HG03575 (cell line): ENCODE results near the gene CYFIP1.

ENCODE experiments used
- ATAC-seq: cut with Tn5 transposase; IDR thresholded peaks from one replicate; pipeline ENCODE4 v1.9.1; 2021; ENCODE audit not compliant: unreplicated experiment, insufficient number of reproducible peaks, low FRiP score; ENCODE audit errors: extremely low read depth

The CYFIP1 gene

DNA sequence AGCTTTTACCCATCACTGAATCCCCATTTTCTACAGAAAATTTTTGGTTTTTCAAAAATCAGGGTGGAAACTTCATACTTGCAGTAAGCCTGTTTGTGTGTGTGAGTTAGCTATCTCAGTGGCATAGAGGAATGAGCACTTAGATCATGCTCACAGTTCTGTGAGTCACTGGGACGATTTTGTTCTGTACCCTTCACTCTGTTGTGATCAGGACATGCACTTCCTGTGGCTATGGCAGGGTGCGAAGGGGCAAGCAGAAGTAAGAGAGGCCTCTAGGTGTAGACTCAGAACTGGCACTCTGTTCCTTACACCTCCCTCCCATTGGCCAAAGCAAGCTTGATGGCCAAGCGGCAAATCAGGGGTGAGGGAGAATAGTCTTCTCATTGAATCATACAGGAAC lies 130.1 kb downstream of the CYFIP1 start:
- no peak for ATAC-seq

DNA sequence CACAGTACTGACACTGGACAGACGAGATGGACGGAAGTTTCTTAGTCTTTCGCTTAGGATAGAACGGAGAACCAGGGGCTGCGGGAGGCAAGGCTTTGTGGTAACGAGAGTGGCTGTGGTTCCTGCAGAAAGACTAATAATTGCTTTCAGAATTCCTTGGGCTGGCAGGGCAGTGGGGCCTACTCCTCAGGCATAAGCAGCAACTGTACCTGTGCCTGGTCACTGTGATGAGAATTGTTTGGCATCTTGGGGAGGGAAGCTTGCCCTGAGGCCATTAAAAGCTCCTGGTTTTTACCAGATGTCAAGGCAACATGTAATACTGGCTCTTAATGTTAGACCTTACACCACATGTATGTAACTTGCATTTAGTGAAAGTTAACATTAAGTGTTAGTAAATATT lies 134.1 kb downstream of the CYFIP1 start:
- no peak for ATAC-seq

DNA sequence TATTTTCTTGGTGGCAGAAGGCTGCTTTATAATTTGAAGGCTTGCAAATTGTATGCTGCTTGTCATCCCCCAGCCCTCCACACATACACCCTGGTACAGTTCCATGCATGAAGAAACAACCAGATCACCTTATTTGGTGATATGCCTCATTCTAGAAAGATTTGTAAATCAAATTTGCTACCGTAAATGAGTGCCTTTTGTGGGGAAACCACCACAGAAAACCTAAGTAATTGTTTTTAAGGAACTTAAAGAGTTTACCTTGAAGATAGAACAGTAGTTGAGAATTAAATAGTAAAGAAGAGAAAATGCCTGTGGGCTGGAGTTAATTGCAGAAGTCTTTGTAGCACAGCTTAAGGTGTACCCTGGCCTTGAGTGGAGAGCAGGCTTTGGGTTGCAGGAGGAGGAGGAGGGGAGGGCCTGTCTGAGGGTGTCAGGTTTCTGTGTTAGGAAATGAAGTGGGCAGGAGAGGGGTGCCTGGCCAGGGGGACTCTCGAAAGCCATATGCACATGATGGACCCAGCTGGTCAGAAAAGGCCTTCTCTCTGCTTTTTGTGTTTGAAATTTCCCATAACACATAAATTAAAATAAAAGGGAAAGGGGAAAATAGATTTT lies 134.8 kb downstream of the CYFIP1 start:
- ATAC-seq: no peak

DNA sequence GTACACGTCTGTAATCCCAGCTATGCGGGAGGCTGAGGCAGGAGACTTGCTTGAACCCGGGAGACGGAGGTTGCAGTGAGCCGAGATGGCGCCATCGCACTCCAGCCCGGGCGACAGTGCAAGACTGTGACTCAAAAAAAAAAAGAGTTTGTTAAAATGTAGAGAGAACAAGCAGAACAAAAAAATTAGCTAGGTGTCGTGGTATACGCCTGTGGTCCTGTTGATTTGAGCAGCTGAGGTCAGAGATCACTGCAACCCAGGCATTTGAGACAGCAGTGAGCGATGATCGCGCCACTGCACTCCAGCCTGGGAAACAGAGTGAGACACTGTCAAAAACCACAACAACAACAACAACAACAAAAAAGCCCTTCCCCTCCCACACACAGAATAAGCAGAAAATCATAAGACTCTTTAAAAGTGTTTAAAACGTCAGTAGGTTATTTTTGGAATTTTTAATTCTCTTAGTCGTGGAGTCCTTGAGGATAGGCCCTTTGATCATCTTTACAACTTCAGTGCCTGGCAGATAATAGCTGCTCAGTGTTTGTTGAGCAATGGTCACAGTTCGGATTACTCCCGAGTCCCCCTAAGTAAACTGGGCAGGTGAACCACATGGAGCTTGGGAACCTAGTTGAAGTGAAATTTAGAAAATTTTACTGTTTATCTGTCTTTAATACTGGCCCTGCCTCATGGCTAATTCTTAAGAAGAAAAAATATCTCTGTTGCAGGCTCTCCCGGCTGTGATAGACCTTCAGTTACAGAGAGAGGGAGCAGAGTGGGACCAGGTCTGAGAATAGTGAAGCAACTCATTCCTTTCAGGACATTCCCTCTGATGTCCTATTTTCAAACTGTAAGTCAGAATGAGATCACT lies 135.5 kb downstream of the CYFIP1 start:
- ATAC-seq: no peak

DNA sequence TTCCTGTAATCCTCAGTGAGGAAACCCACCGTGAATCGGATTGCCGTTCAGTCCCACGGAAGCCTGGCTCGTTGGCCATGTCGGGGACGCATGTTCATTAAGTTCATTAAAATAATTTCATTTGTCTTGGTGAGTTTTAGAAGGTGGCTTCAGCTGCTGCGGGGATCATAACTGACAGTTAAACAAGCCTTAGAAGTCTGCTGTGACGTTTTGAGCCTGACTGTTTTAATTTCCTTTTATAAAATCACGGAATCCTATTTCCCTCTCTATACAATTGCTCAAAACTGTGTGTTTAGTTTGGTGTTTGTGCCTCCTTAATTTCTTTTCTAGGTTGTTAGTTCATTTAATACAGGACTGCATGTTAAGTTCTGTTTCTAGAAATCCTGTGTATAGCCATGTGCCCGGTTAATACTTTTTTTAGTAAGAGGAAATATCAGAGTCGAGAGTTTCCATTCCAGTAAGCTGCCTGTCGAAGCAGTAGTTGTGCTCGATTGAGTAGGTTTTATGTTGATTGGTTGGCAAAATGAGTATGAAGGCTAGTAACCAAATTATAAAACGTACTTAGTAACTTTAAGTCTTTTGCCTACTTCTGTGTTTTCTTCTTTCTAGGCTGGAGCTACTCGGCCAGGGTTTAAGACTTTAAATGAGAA lies 141.0 kb downstream of the CYFIP1 start:
- ATAC-seq: no peak

DNA sequence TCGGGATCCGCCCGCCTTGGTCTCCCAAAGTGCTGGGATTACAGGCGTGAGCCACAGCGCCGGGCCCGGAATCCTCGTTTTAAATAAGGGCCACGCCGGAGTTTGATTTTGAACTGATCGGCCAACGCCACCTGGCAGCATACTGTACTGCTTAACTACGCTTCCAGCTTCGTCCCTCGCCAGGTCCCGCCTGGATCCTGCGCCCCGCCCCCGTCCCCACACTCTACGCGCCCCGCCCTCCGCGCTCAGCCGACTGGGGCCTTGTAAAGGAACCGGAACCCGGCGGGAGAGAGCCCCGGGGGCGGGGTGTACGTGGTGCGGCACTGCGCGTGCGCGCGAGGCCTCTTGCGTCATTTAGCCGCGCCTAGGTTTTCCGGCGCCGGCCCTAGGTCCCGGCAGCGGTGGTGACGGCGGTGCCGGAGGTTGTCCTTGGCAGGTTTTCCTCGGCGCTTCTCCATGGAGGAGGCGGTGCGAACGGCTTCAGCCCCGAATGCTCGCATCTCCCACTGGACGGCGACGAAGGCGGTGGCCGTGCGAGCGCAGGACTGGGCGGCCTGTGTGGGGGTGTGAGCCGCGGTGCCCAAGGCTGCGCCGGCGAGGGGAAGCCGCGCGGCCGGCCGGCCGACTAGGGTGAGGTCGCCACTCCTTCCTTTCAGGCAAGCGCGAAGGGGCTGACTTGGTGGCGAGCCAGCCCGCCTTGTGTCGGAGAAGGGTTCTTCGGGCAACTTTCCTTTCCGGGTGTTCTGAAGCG lies 141.7 kb downstream of the CYFIP1 start, which contains the start of gene NIPA2:
TSS of gene NIPA2 (plus strand) at position 375 of the 751 bp plus-strand sequence. CDS start 13,066 bp downstream, outside the sequence.
- peak; percentile 52 for ATAC-seq

DNA sequence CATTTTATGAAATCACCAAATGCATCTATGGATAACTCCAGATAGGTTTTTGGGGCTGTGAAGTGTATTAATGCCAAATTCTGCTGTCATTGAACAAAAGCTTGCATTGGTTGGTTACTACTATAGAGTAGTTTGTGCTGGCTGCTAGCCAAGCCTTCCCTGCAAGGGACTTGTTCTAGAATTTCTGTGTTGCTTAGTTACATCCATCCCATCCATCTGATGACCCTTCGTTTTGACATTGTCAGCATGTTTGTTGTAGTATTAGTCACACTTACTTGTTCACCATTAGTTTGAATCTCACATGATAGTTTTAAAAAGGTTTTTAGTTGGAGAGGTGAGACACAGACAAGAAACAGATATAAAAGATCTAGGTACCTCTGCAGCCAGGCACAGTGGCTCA lies 148.7 kb downstream of the CYFIP1 start:
- no peak for ATAC-seq

DNA sequence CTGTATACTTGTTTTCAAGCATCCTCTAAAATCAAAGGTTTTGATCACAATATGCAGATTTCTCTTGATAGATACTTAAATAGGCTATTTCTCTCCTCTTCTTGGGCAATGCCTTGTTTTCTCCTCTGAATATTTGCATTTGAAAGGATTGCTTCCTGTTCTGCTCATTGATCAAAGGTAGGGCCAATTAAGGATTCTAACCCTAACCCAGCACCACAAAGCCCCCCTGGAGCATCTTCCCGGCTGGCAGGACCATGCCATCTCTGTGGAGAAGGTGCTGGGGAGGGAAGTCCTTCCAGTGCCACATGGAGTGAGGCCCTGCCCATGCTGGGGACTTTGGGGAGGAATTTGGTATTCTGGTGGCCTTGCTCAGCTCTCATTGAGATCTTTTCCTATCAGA lies 153.0 kb downstream of the CYFIP1 start:
- no peak for ATAC-seq

DNA sequence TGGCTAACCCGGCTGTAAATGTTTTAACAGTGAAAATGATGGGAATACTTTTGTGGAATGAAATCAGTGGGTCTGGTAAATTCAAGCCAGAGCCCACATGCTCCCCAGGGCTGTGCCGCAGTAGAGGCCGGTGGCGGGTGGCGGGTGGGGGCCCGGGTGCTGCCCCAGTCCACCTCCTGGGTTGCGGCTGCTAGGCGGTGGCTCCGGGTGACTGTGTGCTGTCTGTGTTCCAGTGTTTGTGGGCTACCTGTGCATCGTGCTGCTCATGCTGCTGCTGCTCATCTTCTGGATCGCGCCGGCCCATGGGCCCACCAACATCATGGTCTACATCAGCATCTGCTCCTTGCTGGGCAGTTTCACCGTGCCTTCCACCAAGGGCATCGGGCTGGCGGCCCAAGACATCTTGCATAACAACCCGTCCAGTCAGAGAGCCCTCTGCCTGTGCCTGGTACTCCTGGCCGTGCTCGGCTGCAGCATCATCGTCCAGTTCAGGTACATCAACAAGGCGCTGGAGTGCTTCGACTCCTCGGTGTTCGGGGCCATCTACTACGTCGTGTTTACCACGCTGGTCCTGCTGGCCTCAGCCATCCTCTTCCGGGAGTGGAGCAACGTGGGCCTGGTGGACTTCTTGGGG lies 156.6 kb downstream of the CYFIP1 start:
- no peak for ATAC-seq

DNA sequence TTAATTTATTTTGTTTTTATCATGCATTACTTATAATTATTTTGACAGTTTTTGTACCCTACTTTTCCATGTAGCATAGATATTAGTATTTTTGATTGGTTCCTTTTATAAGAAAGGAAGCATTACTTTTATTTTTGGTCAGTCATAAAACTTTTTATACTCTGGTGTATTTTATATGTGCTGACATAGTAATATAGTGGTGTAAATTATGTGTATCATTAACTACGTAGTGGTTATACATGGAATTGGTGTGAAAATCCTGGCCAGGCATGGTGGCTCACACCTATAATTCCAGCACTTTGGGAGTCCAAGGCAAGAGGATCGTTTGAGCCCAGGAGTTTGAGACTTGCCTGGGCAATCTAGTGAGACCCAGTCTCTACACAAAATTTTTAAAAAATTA lies 160.5 kb downstream of the CYFIP1 start:
- no peak for ATAC-seq
